HFF-Myc (cell line): ENCODE data around the gene NIPAL4.

Experiments
- DNase-seq: peaks from one replicate; pipeline ENCODE4 v3.0.0-alpha.2; 2011; ENCODE audit warnings: low read depth; ENCODE audit errors: extremely low read depth
- H3K4me3 ChIP-seq: replicated peaks from 2 replicates; pipeline ENCODE4 v1.5.1; 2011; ENCODE audit warnings: low read depth, mild to moderate bottlenecking, control low read depth, low read length
- CTCF ChIP-seq: IDR thresholded peaks from 2 replicates; pipeline ENCODE4 v1.5.1; 2012; ENCODE audit warnings: mild to moderate bottlenecking, low read depth, low read length, control low read depth; ENCODE audit errors: missing control alignments

Gene NIPAL4

GRCh38 chr5:157484768-157485167 is 24.8 kb downstream of the NIPAL4 start:
- no peak overlapping the region for H3K4me3 ChIP-seq
- DNase-seq, result no peak
- no peak for TF ChIP-seq CTCF

- H3K4me3 ChIP-seq, result no peak overlapping the region
- TF ChIP-seq CTCF, result no peak
- DNase-seq, result no peak
Observed at GRCh38 chr5:157485340-157485739, 25.3 kb downstream of the NIPAL4 start.

GRCh38 chr5:157485811-157486210 is 25.8 kb downstream of the NIPAL4 start:
- no peak for DNase-seq
- H3K4me3 ChIP-seq, result no peak overlapping the region
- TF ChIP-seq CTCF, result no peak

GRCh38 chr5:157486221-157486681 is 26.2 kb downstream of the NIPAL4 start:
- TF ChIP-seq CTCF, result no peak
- no peak overlapping the region for H3K4me3 ChIP-seq
- DNase-seq, result no peak

GRCh38 chr5:157486861-157487260 is 26.8 kb downstream of the NIPAL4 start:
- H3K4me3 ChIP-seq, result no peak overlapping the region
- no peak for TF ChIP-seq CTCF
- DNase-seq, result no peak

- H3K4me3 ChIP-seq, result no peak overlapping the region
- no peak for DNase-seq
- no peak for TF ChIP-seq CTCF
Observed at GRCh38 chr5:157487358-157487757, 27.3 kb downstream of the NIPAL4 start.

- no peak for TF ChIP-seq CTCF
- no peak overlapping the region for H3K4me3 ChIP-seq
- no peak for DNase-seq
Observed at GRCh38 chr5:157491471-157491995, 31.5 kb downstream of the NIPAL4 start.
